A549 (cell line): ENCODE data around the gene SKI.

ENCODE experiments used
- CEBPB ChIP-seq, 2 experiments: fragments of >200 bp in 1 of 2; sonication (Bioruptor Twin) in 1 of 2; formaldehyde crosslinking in 1 of 2; IDR thresholded peaks; 2 replicates each; pipeline ENCODE4 v1.6.1; 2012 to 2016
- CTCF ChIP-seq: fragments of >200 bp; sonication (Bioruptor Twin); formaldehyde crosslinking; IDR thresholded peaks from 3 replicates; pipeline ENCODE4 v1.5.1; 2016
- EP300 ChIP-seq, 2 experiments: fragments of >200 bp; sonication (Bioruptor Twin); formaldehyde crosslinking; IDR thresholded peaks; 2 replicates in 1 of 2; 3 replicates in 1 of 2; pipeline ENCODE4 v1.6.1; 2016 to 2017
- FOSB ChIP-seq: fragments of 250-450 bp; sonication (Bioruptor Pico); IDR thresholded peaks from 2 replicates; pipeline ENCODE4 v1.5.0; 2020; ENCODE audit warnings: mild to moderate bottlenecking, moderate library complexity
- MAX ChIP-seq: IDR thresholded peaks from 2 replicates; pipeline ENCODE4 v1.6.1; 2012
- MYC ChIP-seq: IDR thresholded peaks from 2 replicates; pipeline ENCODE4 v1.6.1; 2012; ENCODE audit warnings: mild to moderate bottlenecking, inconsistent platforms, low read length, improper control_type of control experiment, borderline replicate concordance
- POLR2A ChIP-seq: IDR thresholded peaks from 2 replicates; pipeline ENCODE4 v1.6.1; 2012; ENCODE audit warnings: mild to moderate bottlenecking, low read length
- POLR2AphosphoS2 ChIP-seq: conservative IDR thresholded peaks from 2 replicates; pipeline ENCODE4 v1.6.1; 2012; ENCODE audit warnings: low read length, improper control_type of control experiment, inconsistent platforms
- RAD21 ChIP-seq, 2 experiments: fragments of >200 bp in 1 of 2; sonication (Bioruptor Twin) in 1 of 2; formaldehyde crosslinking in 1 of 2; IDR thresholded peaks in 1 of 2; conservative IDR thresholded peaks in 1 of 2; 2 replicates in 1 of 2; 3 replicates in 1 of 2; pipeline ENCODE4 v1.6.1; 2012 to 2018; ENCODE audit warnings: inconsistent platforms in 1 of 2
- REST ChIP-seq: fragments of 200-600 bp; sonication (generic); IDR thresholded peaks from 2 replicates; pipeline ENCODE4 v1.6.1; 2016; ENCODE audit warnings: antibody characterized with exemption, mild to moderate bottlenecking, moderate library complexity
- SMC3 ChIP-seq: fragments of >200 bp; sonication (Bioruptor Twin); formaldehyde crosslinking; IDR thresholded peaks from 3 replicates; pipeline ENCODE4 v1.6.1; 2018; ENCODE audit warnings: inconsistent platforms
- USF2 ChIP-seq: fragments of 450-650 bp; IDR thresholded peaks from 2 replicates; pipeline ENCODE4 v1.6.1; 2014; ENCODE audit warnings: antibody characterized with exemption
- ZC3H11A ChIP-seq: fragments of 450-650 bp; IDR thresholded peaks from 2 replicates; pipeline ENCODE4 v1.6.1; 2014; ENCODE audit warnings: antibody characterized with exemption, mild to moderate bottlenecking

- TF ChIP-seq CTCF (no peak), CEBPB (IDR thresholded peaks at IDR 0.05) (no peak), MYC (no peak), RAD21 (conservative IDR thresholded peaks at IDR 0.05 in 1 of 2, IDR thresholded peaks at IDR 0.05 in 1 of 2) (no peak), SMC3 (no peak), POLR2A (no peak), FOSB (CRISPR knock-in tag) (no peak), REST (no peak), EP300 (IDR thresholded peaks at IDR 0.05) (no peak), POLR2AphosphoS2 (no peak), ZC3H11A (no peak), MAX (no peak), USF2 (no peak)
Observed at GRCh38 chr1:2292725-2293450, 64.8 kb downstream of the SKI start.
